ENCODE measurements around the gene SLC45A3.
"Not testable (repeated sequence)": the region's sequence is repeated elsewhere in the genome, so short reads cannot be mapped to it uniquely, and the experiment has no call there.

The SLC45A3 gene

DNA sequence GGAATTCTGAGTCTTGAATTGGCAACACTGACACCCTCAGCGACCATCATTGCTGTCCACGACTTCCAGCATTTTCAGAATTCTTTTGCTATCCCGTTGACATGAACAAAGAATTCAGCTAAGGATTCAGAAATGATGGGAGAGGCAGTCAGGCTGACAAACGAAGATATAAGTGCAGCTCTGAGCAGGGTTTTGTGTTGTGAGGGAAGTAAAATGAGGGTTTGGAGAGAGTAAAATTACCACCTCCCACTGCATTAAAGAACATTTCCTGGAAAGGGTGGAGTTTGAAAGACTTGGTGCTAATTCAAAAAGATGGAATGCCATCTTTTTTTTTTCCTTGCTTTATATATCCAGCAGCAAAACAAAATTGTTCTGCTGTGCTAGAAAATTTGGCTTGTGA is 43.6 kb downstream of the SLC45A3 start:
- no peaks in the 10 kb centered on the region for H3K27me3 ChIP-seq (ENCODE audit: control insufficient read depth, insufficient read depth, low read length)
- H3K9ac ChIP-seq (ENCODE audit: low read length): no peak overlapping the region
- peaks cover 8% of the 10 kb centered on the region for H3K4me1 ChIP-seq (ENCODE audit: control insufficient read depth, insufficient read depth, low read length)
- H3K36me3 ChIP-seq (ENCODE audit: control insufficient read depth, insufficient read depth, low read length): no peaks in the 10 kb centered on the region
- no peak overlapping the region for H3K27ac ChIP-seq (ENCODE audit: low read depth, low read length)
- no peak overlapping the region for H3K4me3 ChIP-seq (ENCODE audit: low read length)

DNA sequence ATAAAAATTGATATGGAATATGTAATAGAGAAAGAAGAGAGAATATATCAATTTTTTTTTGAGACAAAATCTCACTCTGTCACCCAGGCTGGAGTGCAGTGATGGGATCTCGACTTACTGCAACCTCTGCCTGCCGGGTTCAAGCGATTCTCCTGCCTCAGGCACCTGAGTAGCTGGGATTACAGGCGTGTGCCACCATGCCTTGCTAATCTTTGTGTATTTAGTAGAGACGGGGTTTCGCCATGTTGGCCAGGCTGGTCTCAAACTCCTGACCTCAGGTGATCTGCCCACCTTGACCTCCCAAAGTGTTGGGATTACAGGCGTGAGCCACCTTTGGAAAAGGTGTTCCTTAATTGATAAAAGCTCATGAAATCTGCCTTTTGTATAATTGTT is 44.2 kb downstream of the SLC45A3 start:
- not testable (repeated sequence) for H3K27me3 ChIP-seq (ENCODE audit: control insufficient read depth, insufficient read depth, low read length); H3K27ac ChIP-seq (ENCODE audit: low read depth, low read length); H3K4me3 ChIP-seq (ENCODE audit: low read length); H3K4me1 ChIP-seq (ENCODE audit: control insufficient read depth, insufficient read depth, low read length); H3K9ac ChIP-seq (ENCODE audit: low read length); H3K36me3 ChIP-seq (ENCODE audit: control insufficient read depth, insufficient read depth, low read length)

GRCh38 chr1:205633421-205633976 is 46.8 kb downstream of the SLC45A3 start:
- Histone ChIP-seq H3K36me3 (ENCODE audit: control insufficient read depth, insufficient read depth, low read length) (no peaks in the 10 kb centered on the region), H3K4me3 (ENCODE audit: low read length) (no peak overlapping the region), H3K9ac (ENCODE audit: low read length) (no peak overlapping the region), H3K4me1 (ENCODE audit: control insufficient read depth, insufficient read depth, low read length) (peaks cover 14% of the 10 kb centered on the region), H3K27me3 (ENCODE audit: control insufficient read depth, insufficient read depth, low read length) (no peaks in the 10 kb centered on the region), H3K27ac (ENCODE audit: low read depth, low read length) (no peak overlapping the region)

GRCh38 chr1:205632669-205633169 is 47.6 kb downstream of the SLC45A3 start:
- no peaks in the 10 kb centered on the region for H3K27me3 ChIP-seq (ENCODE audit: control insufficient read depth, insufficient read depth, low read length)
- H3K27ac ChIP-seq (ENCODE audit: low read depth, low read length): peak overlapping the region; percentile 86
- H3K9ac ChIP-seq (ENCODE audit: low read length): peak overlapping the region; percentile 73
- peak overlapping the region; percentile 84 for H3K4me3 ChIP-seq (ENCODE audit: low read length)
- H3K36me3 ChIP-seq (ENCODE audit: control insufficient read depth, insufficient read depth, low read length): no peaks in the 10 kb centered on the region
- peaks cover 14% of the 10 kb centered on the region for H3K4me1 ChIP-seq (ENCODE audit: control insufficient read depth, insufficient read depth, low read length)

DNA sequence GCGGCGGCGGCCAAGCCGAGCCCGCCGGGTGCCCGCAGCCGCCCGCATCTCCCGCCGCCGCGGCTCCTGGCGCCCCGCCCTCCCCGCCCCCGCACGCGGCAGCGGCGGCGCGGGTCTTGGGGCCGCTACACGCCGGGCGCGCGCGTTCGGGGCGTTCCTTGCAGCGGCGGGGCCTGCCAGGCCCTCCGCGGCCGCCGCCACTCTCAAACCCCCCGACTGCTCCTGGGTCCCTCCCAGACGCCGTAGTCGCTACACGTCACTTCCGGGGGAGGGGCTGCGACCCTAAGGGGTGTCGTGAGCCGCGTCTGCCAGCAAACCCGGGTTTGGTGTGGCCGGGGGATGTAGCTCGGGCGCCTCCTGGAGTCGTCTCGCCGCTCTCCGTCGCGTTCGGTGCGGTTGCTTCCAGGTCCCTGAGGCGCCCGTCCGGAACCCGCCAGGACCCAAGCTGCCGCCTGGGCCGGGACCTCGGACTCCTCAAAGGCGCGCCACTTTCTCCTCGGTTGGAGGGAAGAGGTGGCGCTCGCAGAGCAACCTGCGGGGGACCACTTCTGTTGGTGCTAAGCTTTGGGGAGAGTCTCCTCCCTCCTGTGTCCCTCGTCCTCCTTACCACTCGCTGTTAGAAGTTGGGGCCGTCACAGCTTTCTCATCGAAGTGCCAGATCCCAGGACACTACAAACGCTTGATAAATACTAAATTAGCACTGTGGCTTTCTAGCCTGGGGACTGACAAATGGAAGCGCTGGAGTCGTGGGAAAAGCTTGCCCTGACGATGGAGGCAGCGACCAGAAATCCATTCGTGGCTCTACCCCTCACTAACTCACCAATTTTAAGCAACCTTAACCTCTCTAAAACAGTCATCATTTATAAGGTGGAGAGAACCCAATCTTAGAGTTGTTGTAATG is 48.3 kb downstream of the SLC45A3 start, which contains the start of gene ELK4:
Gene ELK4 (minus strand): TSS at position 244 of the 901 bp plus-strand sequence. CDS start 8,129 bp downstream, outside the sequence.
- Histone ChIP-seq H3K4me1 (ENCODE audit: control insufficient read depth, insufficient read depth, low read length) (peaks cover 14% of the 10 kb centered on the region), H3K27ac (ENCODE audit: low read depth, low read length) (peak within 1 kb of the TSS; percentile 92), H3K27me3 (ENCODE audit: control insufficient read depth, insufficient read depth, low read length) (no peaks in the 10 kb centered on the region), H3K4me3 (ENCODE audit: low read length) (peak within 1 kb of the TSS; percentile 84), H3K9ac (ENCODE audit: low read length) (peak within 1 kb of the TSS; percentile 73), H3K36me3 (ENCODE audit: control insufficient read depth, insufficient read depth, low read length) (no peaks in the 10 kb centered on the region)

- Histone ChIP-seq H3K27me3 (ENCODE audit: control insufficient read depth, insufficient read depth, low read length) (no peaks in the 10 kb centered on the region), H3K4me3 (ENCODE audit: low read length) (peak overlapping the region; percentile 69), H3K4me1 (ENCODE audit: control insufficient read depth, insufficient read depth, low read length) (peaks cover 14% of the 10 kb centered on the region), H3K9ac (ENCODE audit: low read length) (peak overlapping the region; percentile 39), H3K36me3 (ENCODE audit: control insufficient read depth, insufficient read depth, low read length) (no peaks in the 10 kb centered on the region), H3K27ac (ENCODE audit: low read depth, low read length) (peak overlapping the region; percentile 92)
Measured at GRCh38 chr1:205631010-205631767, 49.1 kb downstream of the SLC45A3 start.

GRCh38 chr1:205630651-205631009 is 49.7 kb downstream of the SLC45A3 start:
- Histone ChIP-seq H3K27ac (ENCODE audit: low read depth, low read length) (peak overlapping the region; percentile 92), H3K36me3 (ENCODE audit: control insufficient read depth, insufficient read depth, low read length) (no peaks in the 10 kb centered on the region), H3K27me3 (ENCODE audit: control insufficient read depth, insufficient read depth, low read length) (no peaks in the 10 kb centered on the region), H3K9ac (ENCODE audit: low read length) (peak overlapping the region; percentile 39), H3K4me1 (ENCODE audit: control insufficient read depth, insufficient read depth, low read length) (peaks cover 14% of the 10 kb centered on the region), H3K4me3 (ENCODE audit: low read length) (peak overlapping the region; percentile 63)

DNA sequence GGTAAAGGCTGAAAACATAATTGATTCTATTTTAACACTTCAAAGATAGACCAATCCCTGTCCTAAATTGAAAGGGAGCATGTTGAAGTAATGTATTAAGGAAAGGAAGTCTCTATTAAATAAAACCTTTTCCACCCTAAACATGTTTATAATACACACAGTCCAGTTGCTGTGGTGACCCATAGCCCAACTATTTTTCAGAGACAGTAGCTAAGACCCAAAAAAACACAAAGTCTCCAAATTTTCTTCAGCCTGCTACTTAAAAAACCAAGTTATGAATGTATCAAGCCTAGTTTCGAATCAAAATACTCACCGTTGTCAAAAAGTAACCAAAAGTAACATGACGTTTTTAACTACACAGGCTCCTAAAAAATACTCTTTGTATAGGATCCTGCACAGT is 50.1 kb downstream of the SLC45A3 start:
- Histone ChIP-seq H3K4me3 (ENCODE audit: low read length) (peak overlapping the region; percentile 63), H3K4me1 (ENCODE audit: control insufficient read depth, insufficient read depth, low read length) (peaks cover 14% of the 10 kb centered on the region), H3K27me3 (ENCODE audit: control insufficient read depth, insufficient read depth, low read length) (no peaks in the 10 kb centered on the region), H3K27ac (ENCODE audit: low read depth, low read length) (peak overlapping the region; percentile 92), H3K9ac (ENCODE audit: low read length) (peak overlapping the region; percentile 39), H3K36me3 (ENCODE audit: control insufficient read depth, insufficient read depth, low read length) (no peaks in the 10 kb centered on the region)

- no peak overlapping the region for H3K9ac ChIP-seq (ENCODE audit: low read length)
- H3K4me1 ChIP-seq (ENCODE audit: control insufficient read depth, insufficient read depth, low read length): peaks cover 14% of the 10 kb centered on the region
- H3K4me3 ChIP-seq (ENCODE audit: low read length): no peak overlapping the region
Measured at GRCh38 chr1:205629751-205630150, 50.6 kb downstream of the SLC45A3 start.

GRCh38 chr1:205627956-205628355 is 52.4 kb downstream of the SLC45A3 start:
- Histone ChIP-seq H3K4me3 (ENCODE audit: low read length) (no peak overlapping the region), H3K36me3 (ENCODE audit: control insufficient read depth, insufficient read depth, low read length) (peaks cover 2% of the 10 kb centered on the region), H3K9ac (ENCODE audit: low read length) (no peak overlapping the region), H3K27me3 (ENCODE audit: control insufficient read depth, insufficient read depth, low read length) (no peaks in the 10 kb centered on the region), H3K4me1 (ENCODE audit: control insufficient read depth, insufficient read depth, low read length) (peaks cover 18% of the 10 kb centered on the region), H3K27ac (ENCODE audit: low read depth, low read length) (no peak overlapping the region)

More at GRCh38 chr1:205629751-205630150, 50.6 kb downstream of the SLC45A3 start:
- H3K27me3 ChIP-seq (ENCODE audit: control insufficient read depth, insufficient read depth, low read length): no peaks in the 10 kb centered on the region
- H3K36me3 ChIP-seq (ENCODE audit: control insufficient read depth, insufficient read depth, low read length): no peaks in the 10 kb centered on the region
- no peak overlapping the region for H3K27ac ChIP-seq (ENCODE audit: low read depth, low read length)

DNA sequence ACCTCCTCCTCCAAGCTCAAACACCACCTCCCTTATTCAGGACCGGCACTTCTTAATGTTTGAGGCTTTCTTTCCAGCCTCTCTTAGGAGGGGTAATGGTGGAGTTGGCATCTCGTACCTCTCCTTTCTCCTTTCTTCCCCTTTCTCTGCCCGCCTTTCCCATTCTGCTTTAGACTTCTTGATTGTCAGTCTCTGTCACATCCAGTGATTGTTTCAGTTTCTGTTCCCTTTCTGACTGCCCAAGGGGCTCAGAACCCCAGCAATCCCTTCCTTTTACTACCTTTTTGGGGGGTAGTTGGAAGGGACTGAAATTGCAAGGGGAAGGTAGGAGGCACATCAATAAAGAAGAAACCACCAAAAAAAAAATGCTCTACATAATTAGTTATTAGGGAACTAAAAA is 54.1 kb downstream of the SLC45A3 start:
- Histone ChIP-seq H3K27me3 (ENCODE audit: control insufficient read depth, insufficient read depth, low read length) (no peaks in the 10 kb centered on the region), H3K4me3 (ENCODE audit: low read length) (no peak overlapping the region), H3K4me1 (ENCODE audit: control insufficient read depth, insufficient read depth, low read length) (peaks cover 10% of the 10 kb centered on the region), H3K27ac (ENCODE audit: low read depth, low read length) (no peak overlapping the region), H3K9ac (ENCODE audit: low read length) (no peak overlapping the region), H3K36me3 (ENCODE audit: control insufficient read depth, insufficient read depth, low read length) (peaks cover 2% of the 10 kb centered on the region)

GRCh38 chr1:205623646-205624045 is 56.7 kb downstream of the SLC45A3 start:
- Histone ChIP-seq H3K4me3 (ENCODE audit: low read length) (no peak overlapping the region), H3K27me3 (ENCODE audit: control insufficient read depth, insufficient read depth, low read length) (no peaks in the 10 kb centered on the region), H3K36me3 (ENCODE audit: control insufficient read depth, insufficient read depth, low read length) (peaks cover 9% of the 10 kb centered on the region), H3K27ac (ENCODE audit: low read depth, low read length) (no peak overlapping the region), H3K9ac (ENCODE audit: low read length) (no peak overlapping the region), H3K4me1 (ENCODE audit: control insufficient read depth, insufficient read depth, low read length) (peaks cover 3% of the 10 kb centered on the region)
